COR-L47 (cell line): Measurements from ENCODE around the gene C2orf78.

Source experiments
- DNase-seq: peaks from one replicate; lab custom pipeline; 2025; lab: John Stamatoyannopoulos, UW

The C2orf78 gene

DNA sequence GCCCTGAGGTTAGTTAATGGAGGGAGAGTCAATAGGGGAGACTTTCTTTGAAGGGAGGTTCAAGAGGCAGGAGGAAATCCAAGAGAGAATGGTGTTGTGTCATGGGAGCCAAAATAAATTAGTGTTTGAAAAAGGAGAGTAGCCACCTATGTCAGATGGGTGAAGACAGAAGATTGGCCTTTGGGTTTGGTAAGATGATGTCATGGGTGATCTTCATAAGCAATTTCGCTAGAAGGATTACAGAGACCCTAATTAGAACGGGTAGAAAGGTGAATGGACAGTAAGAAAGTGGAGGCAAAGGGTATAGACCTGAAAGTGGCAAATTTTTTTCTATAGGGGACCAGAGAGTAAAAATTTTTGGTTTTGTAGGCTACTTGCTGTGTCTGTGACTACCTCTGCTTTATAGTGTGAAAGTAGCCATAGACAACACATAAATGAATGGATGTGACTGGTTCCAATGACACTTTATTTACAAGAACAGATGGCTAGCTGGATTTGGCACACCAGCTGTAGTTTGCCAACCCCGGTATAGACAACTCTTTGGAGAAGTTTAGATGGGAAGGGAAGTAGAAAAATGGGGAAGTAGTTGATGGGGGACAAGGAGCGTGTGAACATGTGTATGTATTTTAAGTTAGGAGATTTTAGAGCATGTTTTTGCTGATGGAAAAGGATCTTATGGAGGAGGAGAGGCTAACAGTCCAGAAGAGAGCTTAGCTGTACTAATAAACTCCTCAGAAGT lies 54.0 kb downstream of the C2orf78 start:
- no peak for DNase-seq

- DNase-seq = no peak
Observed at GRCh38 chr2:73838889-73839534, 55.0 kb downstream of the C2orf78 start.

DNA sequence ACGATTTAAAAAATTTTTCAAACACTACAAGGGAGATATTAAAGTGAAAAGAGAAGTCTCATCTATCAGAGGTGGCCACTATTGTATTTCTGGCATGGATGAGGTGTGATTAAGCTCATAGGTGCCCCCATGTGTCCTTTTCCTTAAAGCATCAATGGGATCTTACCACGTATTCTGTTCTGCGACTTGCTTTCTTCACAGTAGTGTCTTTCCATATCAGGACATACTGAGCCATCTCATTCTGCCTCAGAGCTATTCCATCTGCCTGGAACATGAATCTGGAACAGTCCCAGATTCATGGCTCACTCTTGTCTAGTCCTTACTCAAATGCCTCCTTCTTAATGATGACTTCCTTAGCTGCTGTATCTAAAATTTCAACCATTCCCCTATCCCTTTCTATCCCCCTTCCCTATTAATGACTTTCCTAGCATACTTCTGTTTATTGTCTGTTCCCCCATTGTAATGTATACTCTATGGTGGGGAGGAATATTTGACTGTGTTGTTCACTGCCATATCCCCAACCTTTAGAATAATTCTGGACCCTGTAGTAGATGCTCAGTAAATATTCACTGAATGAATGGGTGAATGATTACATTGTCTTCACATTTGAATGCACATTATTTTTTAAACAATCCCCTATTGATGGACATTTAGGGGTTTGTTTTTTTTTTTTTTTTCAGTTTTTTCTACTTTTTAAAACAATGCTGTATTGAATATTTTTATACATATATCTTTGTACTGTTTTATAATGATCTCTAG lies 55.8 kb downstream of the C2orf78 start:
- DNase-seq = no peak

DNA sequence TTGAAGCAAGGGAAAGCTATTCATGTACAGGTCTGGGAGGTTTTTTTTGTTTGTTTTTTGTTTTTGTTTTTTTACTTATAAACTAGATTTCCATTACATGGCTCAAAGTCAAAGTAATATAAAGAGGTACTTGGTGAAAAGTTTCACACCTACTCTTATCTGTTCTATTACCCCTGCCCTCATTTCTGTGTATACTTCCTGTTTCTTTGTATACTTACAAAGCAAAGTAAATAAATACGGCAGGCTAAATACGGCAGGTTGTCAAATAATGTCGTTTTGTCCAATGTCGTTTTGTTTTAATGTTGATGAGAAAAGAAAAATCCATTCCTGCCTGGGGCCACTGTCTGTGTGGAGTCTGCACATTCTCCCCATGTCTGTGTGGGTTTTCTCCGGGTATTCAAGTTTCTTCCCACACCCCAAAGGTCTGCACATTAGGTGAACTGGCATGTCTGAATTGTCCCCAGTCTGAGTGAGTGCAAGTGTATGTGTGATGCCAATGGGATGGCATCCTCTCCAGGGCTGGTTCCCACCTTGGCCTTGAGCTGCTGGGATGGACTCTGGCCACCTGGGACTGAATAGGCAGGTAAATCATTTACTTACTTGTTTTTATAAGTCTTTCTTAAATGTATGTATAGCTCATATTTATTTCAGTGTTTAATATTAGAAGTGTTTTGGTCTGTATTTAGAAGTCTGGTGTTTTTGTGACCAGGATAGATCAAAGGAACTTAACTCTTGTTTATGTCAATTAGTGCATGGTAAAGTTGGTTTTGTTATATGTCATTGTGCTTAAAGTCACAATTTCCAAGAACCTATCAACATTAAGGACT lies 58.1 kb downstream of the C2orf78 start:
- no peak for DNase-seq

DNA sequence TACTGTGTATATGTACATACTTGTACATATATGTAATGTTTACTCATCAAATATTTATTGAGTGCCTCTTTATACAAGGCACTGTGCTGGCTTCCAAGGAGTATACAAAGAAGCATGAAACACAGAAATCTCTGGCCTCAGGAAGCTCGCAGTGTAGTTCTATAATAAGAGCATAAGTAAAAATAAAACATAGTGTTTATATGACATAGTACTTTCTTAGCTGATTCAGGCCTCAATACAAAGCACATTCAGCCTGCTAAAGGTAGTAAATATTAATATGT lies 58.7 kb downstream of the C2orf78 start:
- no peak for DNase-seq

DNA sequence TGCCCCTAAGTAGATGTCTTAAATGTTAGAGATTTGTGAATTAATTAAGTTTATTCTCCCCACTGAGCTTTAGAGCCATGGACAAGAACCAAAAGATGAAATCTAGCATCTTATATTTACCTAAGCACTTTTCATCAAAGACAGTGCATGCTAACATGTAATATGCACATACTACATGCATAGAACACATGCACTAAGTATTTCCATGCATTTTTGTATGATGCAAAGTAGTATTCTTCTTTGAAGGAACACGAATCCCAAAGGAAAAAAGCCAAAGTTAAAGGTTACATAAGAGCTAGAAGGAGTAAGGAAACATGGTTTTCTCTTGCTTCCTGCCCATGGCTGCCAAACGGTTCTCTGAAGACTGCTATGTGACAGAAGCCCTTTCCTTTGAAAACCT lies 60.1 kb downstream of the C2orf78 start:
- no peak for DNase-seq

- DNase-seq = no peak
Observed at GRCh38 chr2:73850009-73850408, 66.0 kb downstream of the C2orf78 start.

- DNase-seq = no peak
Observed at GRCh38 chr2:73851274-73851673, 67.3 kb downstream of the C2orf78 start.

DNA sequence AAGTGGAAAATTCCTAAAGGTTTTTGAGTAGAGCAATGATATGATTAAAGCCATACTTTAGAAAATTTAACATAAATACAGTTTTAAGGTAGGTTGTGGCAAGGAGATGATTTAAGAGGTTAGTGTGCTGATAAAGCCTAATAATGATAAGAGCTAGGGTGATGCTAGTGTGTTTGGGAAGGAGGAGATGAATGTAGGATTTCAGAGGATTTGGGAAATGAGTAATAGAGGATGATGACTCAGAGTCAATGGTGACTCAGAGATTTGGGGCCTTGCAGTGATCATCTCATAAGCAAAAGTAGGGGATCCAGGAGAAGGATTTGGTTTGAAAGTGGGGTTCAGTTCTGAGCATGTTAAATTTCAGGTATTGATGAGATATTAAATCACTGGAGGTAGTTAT lies 68.0 kb downstream of the C2orf78 start:
- DNase-seq = no peak

- DNase-seq = no peak
Observed at GRCh38 chr2:73855526-73855925, 71.5 kb downstream of the C2orf78 start.

- DNase-seq = no peak
Observed at GRCh38 chr2:73856214-73856613, 72.2 kb downstream of the C2orf78 start.

GRCh38 chr2:73859721-73860586 lies 76.0 kb downstream of the C2orf78 start:
- no peak for DNase-seq

DNA sequence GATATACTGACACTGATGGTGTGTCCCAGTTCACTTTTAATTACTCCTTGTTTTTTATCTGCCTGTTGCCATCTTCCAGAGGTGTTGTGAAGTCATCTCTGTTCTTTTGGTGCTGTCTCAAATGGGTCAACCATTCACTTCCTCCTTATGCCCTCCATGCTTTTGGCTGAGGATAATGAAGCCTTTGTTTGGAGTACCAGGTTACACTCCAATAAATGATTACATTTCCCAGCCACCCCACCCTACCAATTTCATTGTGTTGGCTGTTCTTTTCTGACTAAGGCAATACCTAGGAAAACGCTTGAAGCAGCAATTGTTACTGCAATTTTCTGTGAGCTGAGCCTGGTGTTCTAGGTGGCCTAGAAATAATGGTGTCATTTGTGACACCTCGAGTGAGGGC lies 79.0 kb downstream of the C2orf78 start:
- DNase-seq = no peak
